ENCODE results near the gene FRYL. TPM values are rescaled to one million over a fixed set of nuclear protein-coding genes. Genes with fewer than 3 reads are reported as not detected.

FRYL gene
- total RNA-seq, 1 donor from 2014 or later: 31.7 TPM

DNA sequence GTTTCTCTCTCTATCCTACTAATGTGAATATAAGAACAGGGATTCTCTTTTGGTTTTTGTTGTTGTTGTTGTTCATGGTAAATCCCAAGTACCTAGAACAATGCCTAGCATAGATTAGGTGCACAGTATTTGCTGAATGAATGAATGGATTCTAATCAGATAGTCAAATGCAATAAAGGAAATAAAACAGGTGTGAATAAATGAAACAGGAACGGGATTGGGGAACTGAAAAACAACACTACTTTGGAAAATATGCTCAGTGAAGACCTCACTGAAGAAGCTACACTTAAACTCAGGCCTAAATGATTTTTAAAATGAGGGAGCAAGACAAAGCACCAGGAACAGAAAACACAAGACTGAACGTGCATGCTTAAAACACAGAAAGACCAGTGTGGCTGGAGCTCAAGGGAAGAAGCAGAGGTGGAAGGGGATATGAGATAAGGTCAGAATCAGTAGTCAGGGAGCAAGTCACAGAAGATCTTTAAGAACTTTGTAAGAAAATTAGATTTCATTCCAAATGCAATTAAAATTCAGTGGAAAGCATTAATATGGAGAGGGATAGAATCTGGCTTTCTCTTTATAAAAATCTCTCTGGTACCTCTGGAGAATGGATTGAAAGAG is 145.3 kb downstream of the FRYL start:
- Histone ChIP-seq H3K36me3 (ENCODE audit: control insufficient read depth, insufficient read depth, low read length) (no peaks in the 10 kb centered on the region), H3K4me3 (ENCODE audit: low read depth, low read length) (no peak overlapping the region), H3K27me3 (ENCODE audit: control insufficient read depth, insufficient read depth, low read length) (no peaks in the 10 kb centered on the region)
- no peak for DNase-seq (ENCODE audit: low read depth)
- TF ChIP-seq, protein P1, sequence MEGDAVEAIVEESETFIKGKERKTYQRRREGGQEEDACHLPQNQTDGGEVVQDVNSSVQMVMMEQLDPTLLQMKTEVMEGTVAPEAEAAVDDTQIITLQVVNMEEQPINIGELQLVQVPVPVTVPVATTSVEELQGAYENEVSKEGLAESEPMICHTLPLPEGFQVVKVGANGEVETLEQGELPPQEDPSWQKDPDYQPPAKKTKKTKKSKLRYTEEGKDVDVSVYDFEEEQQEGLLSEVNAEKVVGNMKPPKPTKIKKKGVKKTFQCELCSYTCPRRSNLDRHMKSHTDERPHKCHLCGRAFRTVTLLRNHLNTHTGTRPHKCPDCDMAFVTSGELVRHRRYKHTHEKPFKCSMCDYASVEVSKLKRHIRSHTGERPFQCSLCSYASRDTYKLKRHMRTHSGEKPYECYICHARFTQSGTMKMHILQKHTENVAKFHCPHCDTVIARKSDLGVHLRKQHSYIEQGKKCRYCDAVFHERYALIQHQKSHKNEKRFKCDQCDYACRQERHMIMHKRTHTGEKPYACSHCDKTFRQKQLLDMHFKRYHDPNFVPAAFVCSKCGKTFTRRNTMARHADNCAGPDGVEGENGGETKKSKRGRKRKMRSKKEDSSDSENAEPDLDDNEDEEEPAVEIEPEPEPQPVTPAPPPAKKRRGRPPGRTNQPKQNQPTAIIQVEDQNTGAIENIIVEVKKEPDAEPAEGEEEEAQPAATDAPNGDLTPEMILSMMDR (IDR thresholded peaks at IDR 0.05; ENCODE audit: insufficient read depth, low read length, poor library complexity, severe bottlenecking): no peak

DNA sequence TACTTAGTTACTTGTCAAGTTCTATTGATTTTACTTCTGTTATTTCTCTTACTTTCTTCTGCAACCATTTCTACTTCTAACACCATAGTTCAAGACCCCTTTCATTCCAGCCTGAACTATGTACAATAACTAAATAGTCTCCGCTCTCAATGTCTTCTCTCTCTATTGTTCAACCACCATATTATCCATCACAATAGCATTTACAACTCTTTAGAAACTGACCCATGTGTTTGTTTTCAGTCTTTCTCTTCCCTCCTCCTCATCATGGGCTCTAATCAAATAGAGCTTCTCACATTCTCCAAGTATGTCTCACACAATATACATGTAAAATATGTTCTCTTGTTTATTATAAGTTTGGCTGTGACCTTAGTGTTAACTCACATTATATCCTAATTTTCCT is 146.4 kb downstream of the FRYL start:
- DNase-seq (ENCODE audit: low read depth): no peak

GRCh38 chr4:48629458-48629857 is 150.6 kb downstream of the FRYL start:
- no peaks in the 10 kb centered on the region for H3K36me3 ChIP-seq (ENCODE audit: control insufficient read depth, insufficient read depth, low read length)
- no peak for DNase-seq (ENCODE audit: low read depth)
- no peaks in the 10 kb centered on the region for H3K27me3 ChIP-seq (ENCODE audit: control insufficient read depth, insufficient read depth, low read length)
- TF ChIP-seq, protein P1 (IDR thresholded peaks at IDR 0.05; ENCODE audit: insufficient read depth, low read length, poor library complexity, severe bottlenecking): no peak
- H3K4me3 ChIP-seq (ENCODE audit: low read depth, low read length): no peak overlapping the region

More for the DNA sequence above, 146.4 kb downstream of the FRYL start:
- TF ChIP-seq, protein P1 (IDR thresholded peaks at IDR 0.05; ENCODE audit: insufficient read depth, low read length, poor library complexity, severe bottlenecking): no peak
- H3K27me3 ChIP-seq (ENCODE audit: control insufficient read depth, insufficient read depth, low read length): no peaks in the 10 kb centered on the region
- H3K4me3 ChIP-seq (ENCODE audit: low read depth, low read length): no peak overlapping the region
- no peaks in the 10 kb centered on the region for H3K36me3 ChIP-seq (ENCODE audit: control insufficient read depth, insufficient read depth, low read length)

GRCh38 chr4:48623182-48623780 is 156.8 kb downstream of the FRYL start:
- Histone ChIP-seq H3K4me3 (ENCODE audit: low read depth, low read length) (no peak overlapping the region), H3K36me3 (ENCODE audit: control insufficient read depth, insufficient read depth, low read length) (no peaks in the 10 kb centered on the region), H3K27me3 (ENCODE audit: control insufficient read depth, insufficient read depth, low read length) (no peaks in the 10 kb centered on the region)
- TF ChIP-seq, protein P1 (IDR thresholded peaks at IDR 0.05; ENCODE audit: insufficient read depth, low read length, poor library complexity, severe bottlenecking): no peak
- no peak for DNase-seq (ENCODE audit: low read depth)

DNA sequence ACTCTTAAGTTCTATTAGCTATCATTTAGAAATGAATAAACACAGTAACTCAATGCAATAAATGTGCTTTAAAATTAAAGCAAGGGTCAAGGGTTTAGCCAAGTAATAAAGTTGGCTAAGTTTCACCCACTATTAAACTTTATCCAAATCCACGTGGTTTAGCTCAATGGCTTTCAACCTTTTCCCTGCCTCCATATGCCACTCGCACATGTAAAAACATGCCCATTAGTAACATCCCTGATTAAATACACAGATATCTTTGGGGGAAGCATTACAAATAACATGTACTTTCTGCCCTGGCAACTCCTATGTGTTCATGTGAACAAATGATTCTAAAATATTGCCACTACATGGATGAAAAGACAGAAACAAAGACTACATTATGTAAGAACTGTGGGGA is 159.2 kb downstream of the FRYL start:
- TF ChIP-seq, protein P1 (IDR thresholded peaks at IDR 0.05; ENCODE audit: insufficient read depth, low read length, poor library complexity, severe bottlenecking): no peak
- no peak for DNase-seq (ENCODE audit: low read depth)
- H3K4me3 ChIP-seq (ENCODE audit: low read depth, low read length): no peak overlapping the region
- H3K36me3 ChIP-seq (ENCODE audit: control insufficient read depth, insufficient read depth, low read length): no peaks in the 10 kb centered on the region
- H3K27me3 ChIP-seq (ENCODE audit: control insufficient read depth, insufficient read depth, low read length): no peaks in the 10 kb centered on the region

DNA sequence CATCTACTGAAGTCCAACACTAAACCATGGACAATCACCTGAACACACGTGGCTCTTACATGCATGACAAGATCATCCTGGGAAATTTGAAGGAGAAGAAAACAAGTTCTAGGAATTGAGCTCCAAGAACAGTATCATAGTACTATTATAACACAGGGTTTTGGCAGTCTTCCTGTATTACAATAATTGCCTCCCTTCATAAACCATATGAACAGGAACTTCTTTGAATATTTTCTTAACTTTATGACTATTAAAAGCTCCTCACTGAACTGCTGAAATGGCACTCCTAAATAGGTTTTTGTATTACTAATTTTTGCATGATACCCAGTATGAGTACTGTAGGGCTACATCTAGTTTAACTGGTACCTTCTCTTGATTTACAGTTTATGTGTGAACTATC is 160.0 kb downstream of the FRYL start:
- TF ChIP-seq, protein P1 (IDR thresholded peaks at IDR 0.05; ENCODE audit: insufficient read depth, low read length, poor library complexity, severe bottlenecking): no peak
- DNase-seq (ENCODE audit: low read depth): no peak
- H3K4me3 ChIP-seq (ENCODE audit: low read depth, low read length): no peak overlapping the region

More for the DNA sequence above, 160.0 kb downstream of the FRYL start:
- Histone ChIP-seq H3K27me3 (ENCODE audit: control insufficient read depth, insufficient read depth, low read length) (no peaks in the 10 kb centered on the region), H3K36me3 (ENCODE audit: control insufficient read depth, insufficient read depth, low read length) (no peaks in the 10 kb centered on the region)

All from kidney epithelial cell (primary cell).